Panc1 (cell line): Measurements from ENCODE around the gene OR5AU1. TPM values are rescaled to one million over a fixed set of nuclear protein-coding genes. Genes with fewer than 3 reads are reported as not detected.

Source experiments
- ATAC-seq: fragments of 200-7000 bp; cut with Tn5 transposase; 2 replicates; pipeline ENCODE4 v1.9.1; 2020; ENCODE audit warnings: mild to moderate bottlenecking, moderate library complexity
- BruUV-seq: library from RNA; stranded (reverse); fragments of 400-500 nt; replicated peaks from 2 replicates; lab custom pipeline; 2021; lab: Mats Ljungman, UMichigan
- CTCF ChIA-PET: fragments of 300-600 bp; sonication (Branson Sonifier 250); formaldehyde crosslinking; loops from one replicate; lab custom pipeline; 2022; ENCODE audit warnings: antibody characterized with exemption; lab: Charles Lee
- POLR2A ChIA-PET: fragments of 300-600 bp; sonication (Branson Sonifier 250); formaldehyde crosslinking; loops from one replicate; lab custom pipeline; 2022; ENCODE audit warnings: antibody characterized with exemption; lab: Charles Lee
- DNase-seq: peaks from one replicate; pipeline ENCODE4 v3.0.0-alpha.2; 2010; ENCODE audit warnings: low read depth, low spot score
- H3K27ac ChIP-seq: 2 replicates; pipeline ENCODE4 v1.5.1; 2011; ENCODE audit warnings: mild to moderate bottlenecking, low read length, inconsistent platforms
- H3K27me3 ChIP-seq: fragments of 200-500 bp; sonication (Bioruptor generic); 2 replicates; pipeline ENCODE4 v1.6.0; 2014; ENCODE audit warnings: low read length, inconsistent platforms; ENCODE audit not compliant: control insufficient read depth, insufficient read depth
- H3K36me3 ChIP-seq: fragments of 200-500 bp; sonication (Bioruptor generic); 2 replicates; pipeline ENCODE4 v1.5.1; 2014; ENCODE audit warnings: inconsistent platforms, mild to moderate bottlenecking, low read length, moderate library complexity; ENCODE audit not compliant: control insufficient read depth, insufficient read depth
- H3K4me1 ChIP-seq: 2 replicates; pipeline ENCODE4 v1.5.1; 2011; ENCODE audit warnings: inconsistent platforms, mild to moderate bottlenecking, low read length, moderate library complexity; ENCODE audit not compliant: control insufficient read depth, insufficient read depth
- H3K4me3 ChIP-seq, 2 experiments: 2 replicates each; pipeline ENCODE4 v1.5.1; 2011 to 2012; ENCODE audit warnings: low read depth in 2 of 2, low read length in 2 of 2, mild to moderate bottlenecking in 2 of 2, inconsistent platforms in 1 of 2, moderate library complexity in 1 of 2
- H3K9me3 ChIP-seq: fragments of 200-500 bp; sonication (Bioruptor generic); 2 replicates; pipeline ENCODE4 v1.5.1; 2014; ENCODE audit warnings: low read depth, mild to moderate bottlenecking, inconsistent platforms, low read length, moderate library complexity; ENCODE audit not compliant: control insufficient read depth, insufficient read depth
- POLR2AphosphoS5 ChIP-seq: IDR thresholded peaks from 2 replicates; pipeline ENCODE4 v1.6.1; 2012; ENCODE audit warnings: mild to moderate bottlenecking, low read depth, low read length, moderate library complexity
- SIN3A ChIP-seq: IDR thresholded peaks from 2 replicates; pipeline ENCODE4 v1.6.1; 2012; ENCODE audit warnings: low read depth, mild to moderate bottlenecking, low read length, moderate library complexity, borderline replicate concordance; ENCODE audit not compliant: insufficient read depth
- TCF7L2 ChIP-seq: IDR thresholded peaks from 2 replicates; pipeline ENCODE4 v1.6.1; 2011; ENCODE audit warnings: mild to moderate bottlenecking, low read depth, low read length, inconsistent platforms
- in situ Hi-C: cut with HindIII; loops from 2 replicates; pipeline ENCODE4 v1.10.0; 2016; ENCODE audit warnings: low sequenced_read_pairs, low pct_unique_long_range_greater_than_20kb
- intact Hi-C: fragments of 100-400 bp; cut with micrococcal nuclease; formaldehyde crosslinking; loops from one replicate; pipeline ENCODE4 v1.10.0; 2022; ENCODE audit not compliant: unreplicated experiment
- total RNA-seq: library from RNA; stranded (reverse); gene quantifications from one replicate; pipeline ENCODE4 v1.2.1, GENCODE V29; 2021; ENCODE audit not compliant: unreplicated experiment
- TF ChIP-seq, protein P1 (sequence below): fragments of 450-650 bp; IDR thresholded peaks from 2 replicates; pipeline ENCODE4 v1.5.1; 2017; ENCODE audit warnings: mild to moderate bottlenecking
- TF ChIP-seq, protein P2 (sequence below), 2 experiments: IDR thresholded peaks; 2 replicates each; pipeline ENCODE4 v1.6.1; 2011 to 2012; ENCODE audit warnings: low read depth in 2 of 2, control low read depth in 1 of 2, low read length in 1 of 2, mild to moderate bottlenecking in 1 of 2, moderate library complexity in 1 of 2; ENCODE audit not compliant: insufficient read depth in 1 of 2

The OR5AU1 gene
- total RNA-seq, 1 experiment from 2014 or later = not detected

DNA sequence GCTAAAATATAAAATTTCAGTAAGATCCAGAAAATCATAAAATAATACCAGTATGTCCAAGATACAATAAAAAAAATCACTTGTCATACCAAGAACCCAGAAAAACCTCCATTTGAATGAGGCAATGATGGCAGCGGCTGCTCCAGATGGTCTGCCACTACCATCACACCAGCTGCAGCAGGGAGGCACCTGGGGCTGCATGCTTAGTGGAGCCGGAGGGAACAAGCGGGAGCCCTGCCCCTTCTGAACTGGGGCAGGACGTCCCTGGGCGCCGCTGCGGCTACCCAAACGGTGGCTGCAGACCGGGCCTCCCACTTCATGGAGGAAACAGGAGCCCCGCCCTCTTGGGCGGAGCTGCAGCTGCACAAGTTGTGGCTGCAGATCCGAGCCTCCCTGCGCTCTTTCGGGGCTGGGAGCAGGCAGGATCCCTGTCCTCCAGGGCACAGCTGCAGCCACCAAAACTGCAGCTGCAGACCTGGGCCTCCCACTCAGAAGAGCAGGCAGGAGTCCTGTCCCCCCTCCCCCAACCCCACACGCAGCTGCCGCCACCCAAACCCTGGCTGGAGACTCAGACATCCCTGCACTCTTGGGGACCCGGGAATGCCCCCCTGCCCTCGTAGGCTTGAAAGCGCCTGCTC is 36.1 kb upstream of the OR5AU1 start:
- DNase-seq (no peak), ATAC-seq (peak; percentile 81)
- Histone ChIP-seq H3K36me3 (no peaks in the 10 kb centered on the region), H3K9me3 (no peaks in the 10 kb centered on the region), H3K4me1 (no peaks in the 10 kb centered on the region), H3K4me3 (peak overlapping the region; percentile 15 to 20; a peak in 3 of 4 replicates), H3K27me3 (no peaks in the 10 kb centered on the region), H3K27ac (no peak overlapping the region)
- in situ Hi-C loops (no loop called here), intact Hi-C loops (no loop called here)
- POLR2A ChIA-PET = no interaction called here
- CTCF ChIA-PET = no interaction called here
- TF ChIP-seq, protein P1, sequence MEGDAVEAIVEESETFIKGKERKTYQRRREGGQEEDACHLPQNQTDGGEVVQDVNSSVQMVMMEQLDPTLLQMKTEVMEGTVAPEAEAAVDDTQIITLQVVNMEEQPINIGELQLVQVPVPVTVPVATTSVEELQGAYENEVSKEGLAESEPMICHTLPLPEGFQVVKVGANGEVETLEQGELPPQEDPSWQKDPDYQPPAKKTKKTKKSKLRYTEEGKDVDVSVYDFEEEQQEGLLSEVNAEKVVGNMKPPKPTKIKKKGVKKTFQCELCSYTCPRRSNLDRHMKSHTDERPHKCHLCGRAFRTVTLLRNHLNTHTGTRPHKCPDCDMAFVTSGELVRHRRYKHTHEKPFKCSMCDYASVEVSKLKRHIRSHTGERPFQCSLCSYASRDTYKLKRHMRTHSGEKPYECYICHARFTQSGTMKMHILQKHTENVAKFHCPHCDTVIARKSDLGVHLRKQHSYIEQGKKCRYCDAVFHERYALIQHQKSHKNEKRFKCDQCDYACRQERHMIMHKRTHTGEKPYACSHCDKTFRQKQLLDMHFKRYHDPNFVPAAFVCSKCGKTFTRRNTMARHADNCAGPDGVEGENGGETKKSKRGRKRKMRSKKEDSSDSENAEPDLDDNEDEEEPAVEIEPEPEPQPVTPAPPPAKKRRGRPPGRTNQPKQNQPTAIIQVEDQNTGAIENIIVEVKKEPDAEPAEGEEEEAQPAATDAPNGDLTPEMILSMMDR = no peak
- TF ChIP-seq POLR2AphosphoS5 (no peak), TCF7L2 (no peak), SIN3A (no peak)
- TF ChIP-seq, protein P2, sequence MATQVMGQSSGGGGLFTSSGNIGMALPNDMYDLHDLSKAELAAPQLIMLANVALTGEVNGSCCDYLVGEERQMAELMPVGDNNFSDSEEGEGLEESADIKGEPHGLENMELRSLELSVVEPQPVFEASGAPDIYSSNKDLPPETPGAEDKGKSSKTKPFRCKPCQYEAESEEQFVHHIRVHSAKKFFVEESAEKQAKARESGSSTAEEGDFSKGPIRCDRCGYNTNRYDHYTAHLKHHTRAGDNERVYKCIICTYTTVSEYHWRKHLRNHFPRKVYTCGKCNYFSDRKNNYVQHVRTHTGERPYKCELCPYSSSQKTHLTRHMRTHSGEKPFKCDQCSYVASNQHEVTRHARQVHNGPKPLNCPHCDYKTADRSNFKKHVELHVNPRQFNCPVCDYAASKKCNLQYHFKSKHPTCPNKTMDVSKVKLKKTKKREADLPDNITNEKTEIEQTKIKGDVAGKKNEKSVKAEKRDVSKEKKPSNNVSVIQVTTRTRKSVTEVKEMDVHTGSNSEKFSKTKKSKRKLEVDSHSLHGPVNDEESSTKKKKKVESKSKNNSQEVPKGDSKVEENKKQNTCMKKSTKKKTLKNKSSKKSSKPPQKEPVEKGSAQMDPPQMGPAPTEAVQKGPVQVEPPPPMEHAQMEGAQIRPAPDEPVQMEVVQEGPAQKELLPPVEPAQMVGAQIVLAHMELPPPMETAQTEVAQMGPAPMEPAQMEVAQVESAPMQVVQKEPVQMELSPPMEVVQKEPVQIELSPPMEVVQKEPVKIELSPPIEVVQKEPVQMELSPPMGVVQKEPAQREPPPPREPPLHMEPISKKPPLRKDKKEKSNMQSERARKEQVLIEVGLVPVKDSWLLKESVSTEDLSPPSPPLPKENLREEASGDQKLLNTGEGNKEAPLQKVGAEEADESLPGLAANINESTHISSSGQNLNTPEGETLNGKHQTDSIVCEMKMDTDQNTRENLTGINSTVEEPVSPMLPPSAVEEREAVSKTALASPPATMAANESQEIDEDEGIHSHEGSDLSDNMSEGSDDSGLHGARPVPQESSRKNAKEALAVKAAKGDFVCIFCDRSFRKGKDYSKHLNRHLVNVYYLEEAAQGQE (IDR thresholded peaks at IDR 0.05; ENCODE audit: insufficient read depth in 1 of 2, low read depth in 2 of 2, low read length in 1 of 2) = no peak
- BruUV-seq = no TSS peak

DNA sequence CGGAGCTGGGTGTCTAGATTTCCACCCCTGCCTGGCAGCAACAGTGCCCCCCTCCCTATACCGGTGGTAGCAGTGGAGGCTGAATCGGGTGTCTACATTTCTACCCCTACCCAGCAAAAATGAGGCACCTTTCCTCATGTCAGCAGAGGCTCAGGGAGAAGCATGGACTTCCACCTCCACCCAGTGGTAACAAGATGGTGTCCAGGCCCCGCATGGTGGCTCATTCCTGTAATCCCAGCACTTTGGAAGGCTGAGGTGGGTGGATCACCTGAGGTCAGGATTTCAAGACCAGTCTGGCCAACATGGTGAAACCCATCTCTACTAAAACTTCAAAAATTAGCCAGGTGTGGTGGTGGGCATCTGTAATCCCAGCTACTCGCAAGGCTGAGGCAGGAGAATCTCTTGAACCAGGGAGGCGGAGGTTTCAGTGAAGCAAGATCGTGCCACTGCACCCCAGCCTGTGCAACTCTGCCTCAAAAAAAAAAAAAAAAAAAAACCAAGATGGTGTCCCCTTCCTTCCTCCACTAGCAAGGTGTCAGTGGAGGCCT is 35.5 kb upstream of the OR5AU1 start:
- Histone ChIP-seq H3K27me3 (no peaks in the 10 kb centered on the region), H3K4me3 (no peak overlapping the region; a peak in 1 of 4 replicates), H3K36me3 (no peaks in the 10 kb centered on the region), H3K27ac (no peak overlapping the region), H3K9me3 (no peaks in the 10 kb centered on the region), H3K4me1 (no peaks in the 10 kb centered on the region)
- TF ChIP-seq TCF7L2 (no peak), SIN3A (no peak), POLR2AphosphoS5 (no peak)
- TF ChIP-seq, protein P1 = no peak
- TF ChIP-seq, protein P2 (IDR thresholded peaks at IDR 0.05; ENCODE audit: insufficient read depth in 1 of 2, low read depth in 2 of 2, low read length in 1 of 2) = no peak
- ChIA-PET POLR2A (no interaction called here), CTCF (no interaction called here)
- no TSS peak for BruUV-seq
- in situ Hi-C loops = no loop called here
- ATAC-seq (no peak), DNase-seq (no peak)
- intact Hi-C loops = no loop called here
